ENCODE measurements around the gene ABCC2.
"Not testable (repeated sequence)": the region's sequence is repeated elsewhere in the genome, so short reads cannot be mapped to it uniquely, and the experiment has no call there.

Gene ABCC2

DNA sequence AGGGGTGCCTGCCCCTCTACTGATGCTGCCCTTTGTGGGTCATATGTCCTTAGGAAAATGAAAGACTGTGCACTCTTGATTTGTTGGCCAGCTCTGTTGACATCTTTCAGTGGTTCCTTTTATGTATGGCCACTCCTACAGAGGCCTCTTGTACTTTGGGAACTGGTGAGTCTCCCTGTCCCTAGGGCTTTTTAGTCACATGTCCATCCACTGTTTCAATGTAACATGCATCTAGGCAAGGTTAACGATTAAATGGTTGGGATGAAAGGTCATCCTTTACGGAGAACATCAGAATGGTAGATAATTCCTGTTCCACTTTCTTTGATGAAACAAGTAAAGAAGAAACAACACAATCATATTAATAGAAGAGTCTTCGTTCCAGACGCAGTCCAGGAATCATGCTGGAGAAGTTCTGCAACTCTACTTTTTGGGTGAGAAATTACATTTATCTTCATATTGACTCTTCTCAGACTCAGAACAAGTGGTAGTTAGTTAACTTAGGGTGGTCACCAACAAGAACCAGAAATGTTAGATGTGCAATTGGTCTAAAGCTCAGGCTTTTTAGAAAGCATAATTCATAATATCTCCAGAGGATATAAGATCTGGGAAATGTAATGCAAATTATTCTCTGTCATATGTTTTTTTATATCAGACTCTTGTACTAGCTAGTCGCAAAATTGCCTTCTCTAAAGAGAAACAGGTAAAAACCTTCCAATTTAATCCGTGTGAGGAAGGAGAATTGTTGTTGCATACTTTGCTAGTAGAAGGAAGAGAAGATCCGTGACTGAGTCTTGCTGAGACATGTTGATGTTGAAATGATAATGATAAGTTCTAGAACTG, at the start of gene ABCC2:
Gene ABCC2, plus strand, starts transcription at position 194 of the 840 bp plus-strand sequence. Its CDS starts 205 bp downstream, at position 399.
- DNase-seq = no peak

DNA sequence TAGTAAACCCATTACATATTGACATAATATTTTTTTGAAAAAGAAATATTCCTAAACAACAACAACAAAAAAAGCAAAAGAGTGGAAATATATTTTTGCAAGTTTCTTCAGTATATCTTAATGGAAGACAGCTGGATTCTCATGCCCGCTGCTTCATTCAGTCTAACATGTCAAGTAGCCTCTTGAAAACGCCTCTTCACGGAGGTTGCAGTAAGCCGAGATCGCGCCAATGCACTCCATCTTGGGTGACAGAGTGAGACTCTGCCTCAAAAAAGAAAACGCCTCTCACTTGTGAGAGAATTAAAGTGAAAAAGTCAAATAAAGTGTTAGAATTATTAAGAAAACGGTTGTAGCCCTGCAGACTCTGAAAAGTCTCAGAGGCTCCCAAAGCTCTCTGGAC, 49.1 kb upstream of the ABCC2 start:
- DNase-seq = no peak

DNA sequence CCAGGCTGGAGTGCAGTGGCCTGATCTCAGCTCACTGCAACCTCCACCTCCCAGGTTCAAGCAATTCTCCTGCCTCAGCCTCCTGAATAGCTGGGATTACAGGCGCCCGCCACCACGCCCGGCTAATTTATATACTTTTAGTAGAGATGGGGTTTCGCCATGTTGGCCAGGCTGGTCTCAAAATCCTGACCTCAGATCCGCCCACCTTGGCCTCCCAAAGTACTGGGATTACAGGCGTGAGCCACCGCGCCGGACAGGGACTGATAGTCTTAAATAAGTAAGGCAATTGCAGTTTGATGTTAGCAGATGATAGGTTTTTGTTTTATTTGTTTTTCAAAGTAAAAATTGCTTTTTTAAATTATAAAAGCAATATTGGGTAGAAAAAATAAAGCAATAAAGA, 48.3 kb upstream of the ABCC2 start:
- DNase-seq = not testable (repeated sequence)

DNA sequence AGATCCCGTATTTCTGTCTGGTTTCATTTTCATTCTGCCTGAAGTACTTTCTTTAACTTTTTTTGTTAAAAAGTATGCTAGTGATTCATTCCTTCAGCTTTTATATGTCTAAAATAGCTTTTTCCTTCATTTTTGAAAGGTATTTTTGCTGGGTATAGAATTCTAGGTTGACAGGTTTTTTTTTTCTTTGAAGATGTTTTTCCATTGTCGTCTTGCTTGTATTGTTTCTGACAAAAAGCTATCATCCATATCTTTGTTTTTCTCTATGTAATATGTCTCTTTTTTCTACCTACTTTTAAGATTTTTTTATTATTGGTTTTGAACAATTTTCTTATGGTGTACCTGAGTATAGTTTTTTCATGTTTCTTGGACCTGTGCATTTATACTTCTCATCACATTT, 42.2 kb upstream of the ABCC2 start:
- DNase-seq = no peak

DNA sequence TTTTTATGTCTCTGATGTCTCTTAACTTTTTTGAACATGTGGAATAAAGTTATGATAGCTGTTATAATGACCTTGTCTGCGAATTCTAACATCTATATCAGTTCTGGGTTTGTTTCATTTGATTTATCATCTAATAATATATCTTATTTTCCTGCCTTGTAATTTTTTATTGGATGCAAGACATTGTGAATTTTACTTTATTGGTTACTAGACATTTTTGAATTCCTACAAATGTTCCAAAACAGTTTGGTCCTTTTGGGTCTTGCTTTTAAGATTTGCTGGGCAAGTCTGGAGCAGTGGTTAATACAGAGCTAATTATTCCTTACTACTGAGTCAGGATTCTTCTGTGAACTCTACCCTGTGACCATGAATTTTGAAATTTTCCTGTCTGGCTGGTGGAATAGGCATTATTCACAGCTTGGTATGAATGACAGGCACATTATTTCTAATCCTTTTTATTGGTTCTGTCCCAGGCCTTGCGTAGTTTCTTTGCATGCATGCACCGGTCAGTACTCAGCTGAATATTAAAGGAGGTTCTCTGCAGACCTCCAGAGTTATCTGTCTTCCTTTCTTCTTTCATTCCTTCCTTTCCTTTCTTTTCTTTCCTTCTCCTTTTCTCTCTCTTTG, 41.4 kb upstream of the ABCC2 start:
- no peak for DNase-seq

DNA sequence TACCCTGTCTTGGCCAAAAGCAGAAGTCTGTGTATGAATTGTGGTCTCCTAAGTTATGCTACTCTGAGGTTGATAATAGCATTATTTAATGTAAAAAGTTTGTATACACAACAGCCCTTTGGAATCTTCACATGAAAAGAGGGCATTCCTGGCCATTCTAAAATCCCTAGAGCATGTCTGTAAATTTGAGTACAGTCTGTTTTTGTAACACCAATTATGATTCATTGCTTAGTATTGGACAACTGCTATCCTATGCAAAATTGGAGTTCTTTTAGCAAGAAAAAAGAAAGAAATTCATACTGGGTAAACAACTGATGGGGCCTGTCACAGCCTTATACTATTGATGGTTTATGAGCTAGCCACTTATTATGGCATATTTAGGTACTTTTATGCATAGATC, 40.2 kb upstream of the ABCC2 start:
- no peak for DNase-seq

DNA sequence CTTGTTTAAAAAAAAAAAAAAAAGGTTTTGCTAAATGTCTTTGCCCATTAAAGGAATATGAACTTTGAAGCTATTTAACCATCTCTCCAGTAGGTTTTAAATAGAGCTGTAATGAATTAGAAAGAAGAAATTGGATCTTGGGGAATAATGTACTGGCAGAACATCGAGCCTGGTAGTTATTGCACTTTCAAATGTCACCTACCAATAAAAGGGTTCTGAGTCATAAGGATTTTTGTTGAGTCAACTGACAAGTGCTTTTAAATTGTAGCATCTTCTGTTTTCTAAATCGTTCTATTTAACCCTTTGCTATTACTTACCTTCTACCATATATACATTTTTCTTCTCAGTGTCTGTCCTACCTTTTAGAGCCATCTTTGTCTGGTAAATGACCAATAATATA, 39.7 kb upstream of the ABCC2 start:
- no peak for DNase-seq

DNA sequence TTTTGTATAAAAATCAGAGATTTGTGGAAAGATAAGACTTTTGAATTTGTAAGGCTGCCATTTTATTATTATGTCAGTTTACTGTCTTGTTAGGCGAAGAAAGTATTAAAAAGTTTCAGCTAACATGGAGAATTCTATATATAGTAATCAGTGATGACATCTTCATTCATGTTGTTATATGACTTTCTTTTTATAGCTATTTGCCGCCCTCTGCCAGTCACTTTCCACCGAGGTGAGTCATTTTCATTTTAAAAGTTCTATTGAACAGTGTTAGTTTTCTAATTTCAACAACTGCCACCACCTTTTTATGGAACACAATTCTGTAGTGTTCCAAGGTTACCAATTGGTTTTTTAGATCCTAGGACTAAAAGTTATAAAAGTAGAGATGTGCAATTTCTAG, 38.6 kb upstream of the ABCC2 start:
- DNase-seq = no peak

DNA sequence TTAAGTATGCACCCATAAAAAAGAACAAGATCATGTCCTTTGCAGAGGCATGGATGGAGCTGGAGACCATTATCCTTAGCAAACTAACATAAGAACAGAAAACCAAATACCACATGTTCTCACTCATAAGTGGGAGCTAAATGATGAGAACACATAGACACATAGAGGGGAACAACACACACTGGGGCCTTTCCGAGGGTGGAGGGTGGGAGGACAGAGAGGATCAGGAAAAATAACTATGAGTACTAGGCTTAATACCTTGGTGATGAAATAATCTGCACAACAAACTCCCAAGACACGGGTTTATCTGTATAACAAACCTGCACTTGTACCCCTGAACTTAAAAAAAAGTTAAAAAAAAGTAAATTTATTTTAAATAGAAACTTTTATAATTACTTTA, 36.3 kb upstream of the ABCC2 start:
- not testable (repeated sequence) for DNase-seq

DNA sequence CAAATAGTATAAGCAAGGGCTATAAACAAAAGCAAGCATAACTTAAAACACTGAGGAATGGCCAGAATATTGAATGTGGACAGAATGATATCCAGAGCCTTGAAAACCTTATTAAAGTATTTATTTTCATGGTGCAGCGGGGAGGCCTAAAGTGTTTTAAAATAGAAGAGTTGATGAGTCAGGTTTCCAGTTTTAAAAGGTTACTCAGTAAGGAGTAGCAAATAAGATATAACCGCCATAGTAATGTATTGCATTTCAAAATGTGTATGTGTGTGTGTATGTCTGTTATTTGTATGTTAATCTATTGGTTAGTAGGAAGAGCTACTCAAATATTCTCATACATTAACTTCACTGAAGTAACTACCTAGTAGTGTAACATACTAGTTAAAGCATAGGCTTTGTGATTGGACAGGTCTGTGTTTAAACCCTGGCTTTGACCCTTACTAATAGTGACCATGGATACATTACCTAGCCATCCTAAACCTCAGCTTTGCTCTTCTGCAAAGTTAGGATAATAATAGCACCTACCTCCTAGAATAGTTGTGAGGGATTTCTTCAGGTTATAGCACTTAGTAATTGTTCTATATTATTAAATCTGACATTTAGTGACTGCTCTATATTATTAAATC, 33.5 kb upstream of the ABCC2 start:
- no peak for DNase-seq

DNA sequence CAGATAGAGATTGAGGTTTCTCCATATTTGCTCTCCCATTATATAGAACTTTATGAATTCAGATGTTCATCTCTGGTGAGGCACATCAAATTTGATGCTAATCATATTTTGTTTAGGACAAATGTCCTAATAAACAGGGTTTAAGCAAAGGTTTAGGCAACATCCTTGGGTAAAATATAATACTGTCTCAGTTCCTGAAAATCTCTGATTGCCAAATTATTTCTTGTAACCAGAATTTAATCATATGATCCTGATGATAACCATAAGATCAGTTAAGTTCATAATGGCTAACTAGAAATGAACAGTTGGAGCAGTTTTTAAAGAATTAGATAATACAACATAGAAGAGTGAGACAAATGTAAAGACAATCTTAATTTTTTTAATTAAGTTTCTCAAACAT, 31.8 kb upstream of the ABCC2 start:
- DNase-seq = no peak

DNA sequence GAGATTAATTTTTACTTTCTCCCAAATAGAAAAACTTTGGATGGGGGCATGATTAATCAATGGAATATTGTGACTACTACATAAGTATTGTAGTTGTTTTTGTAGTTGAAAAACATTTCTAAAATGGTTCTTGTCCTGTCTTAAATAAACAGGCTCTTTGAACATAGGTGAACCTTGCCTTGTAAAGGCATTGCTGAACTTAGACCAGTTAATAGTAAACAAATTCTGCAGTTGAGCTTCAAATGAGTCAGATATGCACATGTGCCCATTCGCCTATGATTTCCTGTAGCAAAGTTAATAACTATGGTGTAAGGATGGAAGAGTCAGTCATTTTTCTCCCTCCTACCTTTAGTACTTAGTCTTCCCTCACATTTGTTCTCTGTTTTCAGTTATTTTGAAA, 27.8 kb upstream of the ABCC2 start:
- no peak for DNase-seq

DNA sequence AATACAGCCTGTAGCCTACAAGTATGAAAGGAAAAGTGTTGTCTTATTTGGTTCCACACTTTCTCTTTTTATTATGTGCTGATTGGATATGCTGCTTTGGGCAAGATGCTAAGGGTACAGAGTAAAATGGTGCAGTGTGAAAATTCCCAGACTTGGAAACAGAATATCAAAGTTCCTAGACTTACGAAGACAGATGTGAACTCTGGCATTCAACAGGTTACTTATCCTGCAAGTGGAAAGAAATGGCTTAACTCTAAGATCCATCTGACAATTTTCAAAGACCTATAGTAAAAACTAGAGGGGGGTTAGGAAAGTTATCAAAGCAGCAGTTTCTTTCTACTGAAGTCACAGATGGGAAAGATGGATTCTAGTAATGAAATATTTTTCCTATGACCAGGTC, 26.3 kb upstream of the ABCC2 start:
- no peak for DNase-seq

DNA sequence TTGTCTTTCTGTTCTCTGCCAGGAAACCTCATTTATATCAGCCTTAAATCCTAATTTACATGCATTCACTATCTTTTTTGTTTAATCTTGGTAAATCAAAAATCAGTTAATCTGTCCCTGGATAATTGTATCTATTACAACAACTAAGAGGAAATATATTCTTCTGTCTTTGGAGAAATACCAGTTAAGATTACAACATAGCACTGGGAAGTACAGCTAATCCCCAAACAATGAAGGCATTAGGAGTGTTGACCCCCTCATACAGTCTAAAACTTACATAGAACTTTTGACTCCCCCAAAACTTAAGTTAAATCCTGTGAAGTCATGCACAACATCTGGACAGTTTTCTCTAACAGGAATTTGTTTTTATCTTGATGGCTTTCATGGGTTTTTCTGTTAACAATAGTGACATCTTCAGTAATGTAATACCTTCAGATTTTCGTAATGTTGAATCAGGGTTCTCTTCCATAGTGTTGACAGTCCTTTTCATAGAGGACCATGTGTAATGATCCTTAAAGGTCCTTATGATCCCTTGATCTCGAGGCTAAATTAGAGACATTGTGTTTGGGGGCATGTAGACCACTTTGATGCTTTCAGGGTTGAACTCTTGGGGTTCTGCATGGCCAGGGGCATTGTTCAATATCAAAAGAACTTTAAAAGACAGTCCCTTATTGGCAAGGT, 24.1 kb upstream of the ABCC2 start:
- DNase-seq = no peak

DNA sequence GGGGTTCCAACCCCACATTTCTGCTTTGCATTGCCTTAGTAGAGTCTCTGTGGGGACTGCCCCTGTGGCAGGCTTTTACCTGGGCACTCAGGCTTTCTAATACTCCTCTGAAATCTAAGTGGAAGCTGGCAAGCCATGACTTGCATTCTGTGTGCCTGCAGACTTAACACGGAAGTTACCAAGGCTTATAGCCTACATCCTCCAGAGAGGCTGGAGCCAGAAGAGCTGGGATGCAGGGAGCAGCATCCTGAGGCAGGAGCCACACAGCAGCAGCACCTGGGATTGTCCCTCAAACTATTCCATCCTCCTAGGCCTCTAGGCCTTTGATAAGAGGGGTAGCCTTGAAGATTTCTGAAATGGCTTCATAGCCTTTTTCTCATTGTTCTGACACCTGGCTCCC, 22.1 kb upstream of the ABCC2 start:
- no peak for DNase-seq

DNA sequence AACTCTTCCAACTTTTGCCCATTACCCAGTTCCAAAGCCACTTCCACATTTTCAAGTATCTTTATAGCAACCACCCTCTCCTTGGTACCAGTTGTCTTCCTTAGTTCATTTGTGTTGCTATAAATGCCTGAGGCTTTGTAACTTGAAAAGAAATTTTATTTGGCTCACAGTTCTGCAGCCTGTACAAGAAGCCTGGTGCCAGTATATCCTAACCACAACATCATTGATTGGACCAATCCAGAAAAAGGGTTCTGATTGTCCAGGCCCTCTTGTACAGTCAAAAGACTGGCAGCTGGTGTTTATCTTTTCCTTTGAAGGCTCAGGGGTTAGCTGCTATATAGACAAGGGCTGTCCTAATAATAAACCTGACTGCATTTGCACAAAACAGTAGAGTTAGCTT, 21.1 kb upstream of the ABCC2 start:
- DNase-seq = no peak

DNA sequence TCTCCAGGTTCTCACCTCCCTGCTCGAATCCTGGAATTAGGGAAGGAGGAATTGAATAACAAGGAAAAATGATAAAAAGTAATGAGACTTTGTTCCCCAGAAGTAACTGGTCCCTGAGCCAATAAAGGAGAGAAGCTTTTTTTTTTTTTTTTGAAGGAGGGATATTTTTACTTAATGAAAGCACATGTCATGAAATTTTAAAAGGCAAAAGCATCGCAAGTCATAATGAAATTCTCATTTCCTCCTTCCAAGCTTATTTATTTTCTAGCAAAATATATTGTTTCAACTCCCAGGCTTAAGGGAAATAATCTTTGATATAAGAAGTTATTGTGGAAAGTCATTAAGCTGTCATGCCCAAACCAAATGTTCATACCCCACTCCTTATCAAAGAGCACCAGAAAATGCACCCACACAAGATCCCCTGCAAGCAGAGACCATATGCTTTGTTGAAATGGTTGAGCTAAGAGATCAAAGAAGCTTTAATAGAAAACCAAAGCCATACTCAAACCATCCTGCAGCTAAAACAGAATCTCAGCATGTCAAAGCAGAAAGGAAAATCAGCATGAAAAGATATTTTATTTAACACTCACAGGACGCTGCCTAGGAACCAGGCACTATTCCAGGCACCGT, 16.7 kb upstream of the ABCC2 start:
- no peak for DNase-seq

DNA sequence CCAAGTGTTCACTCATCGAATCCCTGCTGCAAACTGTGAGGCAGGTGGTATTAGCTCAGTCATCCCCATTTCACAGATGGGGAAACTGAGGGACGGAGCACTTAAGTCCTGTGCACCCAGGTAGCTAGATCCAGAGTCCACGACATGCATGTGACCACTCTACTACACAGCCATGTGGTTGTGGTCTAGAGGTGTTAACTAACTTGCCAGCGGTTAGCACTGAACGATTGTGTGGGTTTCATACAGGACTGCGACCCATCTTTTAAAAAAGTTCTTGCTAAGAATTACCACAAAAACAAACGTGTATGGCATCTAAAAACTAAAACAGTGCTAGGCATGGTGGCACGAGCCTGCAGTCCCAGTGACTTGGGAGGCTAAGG, 16.1 kb upstream of the ABCC2 start:
- no peak for DNase-seq

DNA sequence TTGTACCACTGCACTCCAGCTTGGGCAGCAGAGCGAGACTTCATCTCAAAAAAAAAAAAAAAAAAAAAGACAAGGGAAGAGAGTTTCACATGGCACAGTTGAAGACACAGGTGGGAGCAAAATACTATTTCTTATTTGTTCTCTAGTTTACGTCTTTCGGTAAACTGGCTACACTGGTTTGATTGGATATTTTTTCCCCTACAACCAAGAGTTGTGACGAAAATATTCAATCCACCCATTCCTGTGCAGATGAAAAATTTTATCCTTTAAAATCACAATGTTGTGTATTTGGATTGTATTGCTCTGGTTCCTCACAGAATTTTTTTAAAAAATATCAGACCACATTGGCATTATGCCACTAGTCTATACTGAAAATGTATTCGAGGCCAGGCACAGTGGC, 14.5 kb upstream of the ABCC2 start:
- DNase-seq = no peak

DNA sequence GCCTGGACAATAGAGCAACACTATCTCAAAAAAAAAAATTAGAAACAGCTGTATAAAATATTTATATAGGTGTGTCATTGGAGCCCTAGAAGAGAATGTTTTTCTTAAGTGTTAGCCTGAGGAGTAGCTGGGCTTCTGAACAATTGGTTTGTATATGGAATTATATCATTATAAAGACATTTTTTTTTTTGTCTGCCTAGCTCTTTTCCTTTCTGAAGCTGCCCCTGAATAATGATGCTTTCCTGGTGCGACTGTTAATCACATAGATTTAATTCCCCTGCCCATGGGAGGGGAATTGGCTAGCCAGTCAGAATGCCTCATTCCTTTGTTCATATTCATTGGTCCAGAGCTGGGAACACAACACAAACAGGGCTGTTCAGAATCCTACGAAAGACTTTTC, 13.9 kb upstream of the ABCC2 start:
- DNase-seq = no peak

DNA sequence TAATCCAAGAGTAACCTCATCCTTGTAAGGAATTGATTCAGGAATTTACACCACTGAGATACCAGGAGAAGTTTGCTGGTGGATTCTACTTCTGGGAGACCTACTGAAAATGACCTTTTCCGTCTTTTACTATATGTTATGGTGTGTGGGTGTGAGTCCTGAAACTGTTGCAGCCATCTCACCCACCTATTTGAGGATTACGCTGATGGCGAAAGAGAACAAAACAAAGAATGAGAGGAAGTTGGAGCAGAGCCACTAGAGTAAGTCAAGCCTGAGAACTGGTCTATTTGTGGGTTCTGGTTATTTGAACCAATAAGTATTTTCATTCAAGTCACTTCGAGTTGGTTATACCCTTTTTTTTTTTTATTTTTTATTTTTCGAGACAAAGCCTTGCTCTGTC, 12.7 kb upstream of the ABCC2 start:
- no peak for DNase-seq

DNA sequence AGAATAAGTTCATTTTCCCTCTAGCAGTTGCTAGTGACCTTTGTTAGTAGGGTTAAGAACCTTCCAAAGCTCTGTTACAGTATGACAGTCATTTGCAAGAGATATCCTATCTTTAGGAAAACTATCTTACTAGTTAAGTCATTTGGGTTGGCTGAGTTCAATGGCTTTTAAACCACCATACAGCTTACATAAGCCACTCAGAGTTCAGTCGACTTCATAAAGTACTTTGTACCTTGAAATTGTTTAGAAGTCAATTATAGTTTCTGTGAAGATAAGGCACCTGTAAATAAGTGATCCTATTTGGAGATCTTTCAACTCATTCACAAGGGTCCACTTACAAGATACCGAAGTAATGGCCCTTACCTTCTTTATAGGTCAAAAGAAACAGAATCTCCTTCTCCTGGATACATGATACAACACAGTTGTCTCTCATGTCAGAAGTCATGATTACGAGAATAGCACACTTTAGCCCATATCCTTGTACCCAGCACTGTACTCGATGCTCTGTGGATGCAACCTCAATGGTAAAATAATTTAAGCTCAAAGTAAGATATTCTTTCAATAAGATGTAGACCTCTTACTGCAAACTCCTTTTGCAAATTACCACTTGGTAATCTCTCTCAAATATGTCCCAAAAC, 11.9 kb upstream of the ABCC2 start:
- no peak for DNase-seq

DNA sequence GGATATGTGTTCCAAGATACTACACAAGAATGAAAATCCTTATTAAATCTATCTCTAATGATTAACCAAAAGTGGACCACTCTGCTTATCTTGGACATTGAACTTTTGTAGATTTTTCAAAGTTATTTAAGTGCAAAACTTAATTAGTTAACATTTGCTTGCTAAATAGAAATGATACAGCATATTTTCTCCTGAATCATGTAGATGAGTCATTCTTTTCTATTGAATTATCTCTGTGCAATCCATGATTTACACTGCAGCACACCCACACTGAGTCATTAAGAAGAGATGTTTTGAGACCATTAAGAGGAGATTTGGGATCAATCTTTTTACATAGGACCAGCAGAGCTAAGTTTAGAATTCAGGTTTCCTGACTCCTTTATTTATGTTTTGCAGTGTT, 6.6 kb upstream of the ABCC2 start:
- no peak for DNase-seq
